Measurements from ENCODE around the gene DARS1. TPM values are rescaled to one million over a fixed set of nuclear protein-coding genes. Genes with fewer than 3 reads are reported as not detected.

The DARS1 gene
- total RNA-seq, 1 donor from 2014 or later, result 86.0 TPM

GRCh38 chr2:135862718-135863117, 122.7 kb downstream of the DARS1 start:
- no peak for TF ChIP-seq CTCF (conservative IDR thresholded peaks at IDR 0.05; ENCODE audit: low read depth, low read length)
- no peak for DNase-seq (ENCODE audit: low read depth)

More at GRCh38 chr2:135862718-135863117, 122.7 kb downstream of the DARS1 start:
- H3K4me3 ChIP-seq (ENCODE audit: low read depth, low read length), result no peak overlapping the region

Other genes with a start within 250 kb of the DARS1 start
- 47.2 and 50.2 TPM in 2 replicates for gene UBXN4, start 243.8 kb downstream of the DARS1 start, total RNA-seq
- not detected in 2 replicates for gene LCT, start 148.4 kb downstream of the DARS1 start, total RNA-seq
- gene MCM6, start 109.2 kb downstream of the DARS1 start, total RNA-seq, result 37.8 and 71.3 TPM in 2 replicates
- gene CXCR4, start 132.5 kb upstream of the DARS1 start, total RNA-seq, result 0.17 and 0.36 TPM in 2 replicates